GM19455 (cell line): ENCODE results near the gene PDE11A.

Experiments
- ATAC-seq: cut with Tn5 transposase; IDR thresholded peaks from one replicate; pipeline ENCODE4 v1.9.1; 2021; ENCODE audit not compliant: unreplicated experiment

Gene PDE11A

DNA sequence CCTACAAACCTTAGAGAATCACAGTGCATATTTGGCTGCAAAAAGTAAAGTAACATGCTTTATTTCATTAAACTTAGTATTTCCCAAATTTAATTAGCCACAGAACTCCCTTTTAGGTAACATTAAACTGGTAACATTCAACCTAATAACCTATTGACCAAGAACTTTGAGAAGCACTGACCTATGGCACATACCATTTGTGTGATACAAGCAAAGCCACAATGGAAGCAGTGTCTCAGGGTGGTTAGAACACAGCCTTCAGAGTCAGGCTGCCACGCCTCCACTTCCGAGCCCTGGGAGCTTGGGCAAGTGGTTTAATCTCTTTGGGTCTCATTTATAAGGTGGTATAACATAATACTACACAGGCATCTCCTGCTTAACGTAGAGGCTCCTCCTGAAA is 301.4 kb downstream of the PDE11A start:
- no peak for ATAC-seq

GRCh38 chr2:177767768-177768167 is 304.8 kb downstream of the PDE11A start:
- ATAC-seq, result no peak

DNA sequence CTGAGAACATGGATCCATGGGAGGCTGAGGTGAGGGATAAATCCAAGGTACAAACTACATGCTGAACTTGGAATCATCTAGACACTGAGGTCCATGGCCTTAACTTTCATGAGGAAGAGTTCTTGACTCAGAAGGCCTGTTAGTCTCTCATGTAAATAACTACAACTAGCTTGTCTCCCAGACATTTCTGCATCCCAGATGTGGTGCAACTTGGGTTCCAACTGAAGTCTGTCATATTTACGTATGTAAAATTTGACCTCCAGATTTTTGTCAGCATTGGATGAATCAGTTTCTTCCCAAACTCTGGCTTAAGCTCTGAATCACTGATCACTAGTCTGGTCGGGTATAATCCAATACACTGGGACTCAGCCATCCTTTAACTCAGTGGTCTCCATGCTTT is 306.9 kb downstream of the PDE11A start:
- ATAC-seq, result no peak

DNA sequence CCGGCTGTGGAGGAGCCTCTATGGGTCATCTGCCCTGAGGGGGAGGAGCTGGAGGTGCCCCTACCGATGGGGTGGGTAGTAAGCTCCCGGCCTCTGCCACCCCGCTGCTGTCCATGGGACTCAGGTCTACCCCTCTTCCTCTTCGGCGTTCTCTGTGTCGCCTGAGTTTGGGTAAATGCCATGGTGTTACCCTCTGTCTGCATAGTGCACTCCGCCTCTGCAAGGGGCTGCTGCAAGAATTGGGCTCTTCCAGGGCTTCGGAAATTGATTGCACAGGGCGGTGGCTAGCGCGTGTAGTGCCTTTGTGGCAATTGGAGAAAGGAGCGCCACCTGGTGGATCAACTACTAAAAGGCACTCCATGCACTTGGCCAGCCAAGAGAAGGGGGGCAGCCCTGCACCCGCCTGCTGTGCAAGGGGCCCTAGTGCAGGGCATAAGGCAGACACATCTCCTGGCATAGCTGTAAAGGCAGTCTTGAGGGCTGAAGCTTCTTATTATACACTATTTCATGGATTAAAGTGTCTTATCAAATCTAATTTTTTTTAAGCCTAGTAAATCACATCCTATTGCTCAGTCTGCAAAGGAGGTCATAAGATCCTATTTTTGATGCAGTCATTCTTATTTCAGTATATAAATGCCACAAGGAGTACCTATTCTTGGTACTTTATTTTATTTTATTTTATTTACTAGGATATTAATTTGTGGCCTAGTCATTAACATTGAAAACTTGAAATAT is 308.9 kb downstream of the PDE11A start:
- ATAC-seq, result peak; percentile 98

DNA sequence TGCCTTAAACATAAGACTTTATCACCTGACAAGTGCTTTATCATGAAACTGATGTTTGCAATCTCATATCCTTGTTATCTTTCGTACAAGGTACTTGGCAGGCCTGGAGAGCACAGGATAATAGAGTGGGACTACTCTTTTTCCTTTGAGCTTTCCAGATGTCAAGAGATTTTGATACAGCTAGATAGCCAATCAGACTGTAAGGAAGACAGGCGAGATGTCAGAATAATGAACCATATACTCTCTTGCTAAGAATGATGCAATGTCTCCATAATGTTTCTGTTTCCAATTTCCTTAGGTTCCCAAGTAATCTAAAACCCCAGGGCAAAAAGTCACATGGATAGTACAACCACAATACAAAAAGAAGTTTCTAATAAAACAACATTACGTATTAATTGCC is 313.1 kb downstream of the PDE11A start:
- no peak for ATAC-seq

DNA sequence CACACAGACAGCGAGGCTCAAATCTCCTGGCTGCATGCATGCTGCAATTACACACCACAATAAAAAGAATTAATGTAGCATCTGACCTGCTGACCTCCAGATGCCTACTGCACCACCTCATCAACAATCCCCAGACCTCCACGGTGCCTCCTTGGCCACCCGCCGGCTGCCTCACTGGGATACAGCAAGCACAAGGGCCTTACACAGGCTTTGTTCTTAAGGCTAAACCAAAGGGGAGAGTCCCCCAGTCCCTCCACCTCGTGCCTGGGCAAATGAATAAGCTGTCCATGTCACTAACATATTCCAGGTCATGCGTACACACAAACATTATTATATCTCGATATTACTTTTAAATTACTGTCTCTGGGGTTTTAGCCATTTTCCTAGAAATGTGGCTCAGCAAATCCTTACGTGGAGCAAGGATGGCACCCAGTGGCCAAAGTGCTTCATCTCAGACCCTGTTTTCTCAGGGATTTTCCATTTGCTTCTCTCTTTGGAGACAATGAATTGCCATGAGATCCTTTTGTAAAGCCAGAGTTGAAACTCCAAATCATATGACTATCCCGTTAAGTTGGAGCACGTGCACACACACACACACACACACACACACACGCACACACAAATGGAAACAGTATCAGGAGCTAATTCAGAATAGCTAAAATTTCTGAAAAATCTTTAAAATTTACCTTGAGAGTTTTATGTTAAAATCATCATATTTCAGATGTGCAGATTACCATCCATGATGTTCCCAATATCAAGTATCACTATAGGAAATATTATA is 313.8 kb downstream of the PDE11A start:
- ATAC-seq, result no peak

GRCh38 chr2:177756336-177756735 is 316.2 kb downstream of the PDE11A start:
- ATAC-seq, result no peak

DNA sequence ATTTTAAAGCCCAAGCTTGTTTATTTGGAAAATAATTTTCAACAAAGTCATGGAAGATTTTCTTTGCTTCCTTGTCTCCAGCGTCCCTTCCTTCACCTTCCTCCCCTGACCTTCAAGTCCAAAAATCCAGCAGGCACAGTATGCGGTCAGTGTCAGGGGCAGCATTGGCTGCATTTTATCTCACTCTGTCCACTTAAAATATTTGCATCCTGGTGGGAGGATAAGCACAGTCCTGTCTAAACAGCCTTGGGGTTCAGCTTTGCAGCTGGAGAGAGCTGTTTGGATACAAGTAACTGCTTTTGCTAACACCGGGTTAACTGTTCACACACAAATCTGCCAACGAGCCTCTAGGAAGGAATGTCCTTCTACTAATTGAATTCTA is 318.1 kb downstream of the PDE11A start:
- no peak for ATAC-seq

DNA sequence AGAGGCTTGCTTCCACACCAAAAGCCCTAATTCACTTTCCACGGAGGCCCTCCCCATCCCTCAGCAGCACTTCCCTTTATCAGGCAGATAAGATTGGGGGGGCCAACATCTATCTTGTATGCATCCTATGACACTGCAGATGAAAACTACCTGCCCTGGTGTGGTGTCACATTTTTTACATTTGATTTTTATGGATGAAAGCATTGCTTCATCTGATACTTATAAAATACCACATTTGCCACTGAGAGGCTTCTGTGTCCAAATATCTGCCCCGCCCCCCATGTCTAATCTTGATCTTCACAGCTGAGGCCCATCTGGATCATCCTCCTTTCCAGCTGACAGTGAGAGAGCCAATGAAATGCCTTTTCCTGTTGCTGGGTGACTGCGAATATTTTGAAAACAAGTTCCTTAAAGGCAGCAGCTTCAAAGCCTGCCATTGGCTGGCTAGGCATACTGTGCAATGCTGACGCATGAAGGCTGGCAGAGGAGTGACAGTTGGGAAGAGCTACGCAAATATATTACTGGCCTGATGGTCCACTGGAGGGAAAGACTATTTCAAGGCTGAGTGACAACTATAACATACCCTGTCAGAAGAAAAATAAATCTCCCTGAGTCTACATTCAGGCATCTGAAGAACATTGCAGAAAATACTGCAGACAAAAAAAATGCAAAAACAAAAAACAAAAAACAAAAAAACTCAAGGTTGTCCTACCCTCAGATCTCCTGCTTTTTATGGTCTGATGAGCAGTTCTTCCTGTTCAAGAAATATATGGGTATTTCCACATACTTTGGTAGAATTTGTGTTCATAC is 318.7 kb downstream of the PDE11A start:
- ATAC-seq, result no peak

- no peak for ATAC-seq
These were observed 324.2 kb downstream of the PDE11A start for GRCh38 chr2:177748360-177748759.

DNA sequence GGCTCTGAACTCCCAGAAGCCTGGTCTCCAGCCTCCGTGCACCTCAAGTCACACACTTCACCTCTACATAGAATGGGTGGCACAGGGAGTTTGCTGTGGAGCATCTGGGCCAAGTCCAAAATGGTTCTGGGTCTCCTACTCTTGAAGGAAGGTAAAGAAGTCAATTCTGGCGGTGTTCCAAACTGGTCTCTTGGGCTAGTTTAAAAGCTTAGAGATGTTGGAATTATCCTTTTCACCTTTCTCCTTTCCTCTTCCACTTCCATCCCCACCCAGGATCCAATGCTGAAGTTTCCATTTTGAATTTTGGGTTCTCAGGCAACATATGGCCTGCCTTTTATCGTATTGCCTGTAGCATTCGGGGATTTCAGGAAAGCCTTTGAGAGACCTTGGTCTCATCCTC is 325.2 kb downstream of the PDE11A start:
- ATAC-seq, result no peak

GRCh38 chr2:177746358-177746757 is 326.2 kb downstream of the PDE11A start:
- no peak for ATAC-seq

DNA sequence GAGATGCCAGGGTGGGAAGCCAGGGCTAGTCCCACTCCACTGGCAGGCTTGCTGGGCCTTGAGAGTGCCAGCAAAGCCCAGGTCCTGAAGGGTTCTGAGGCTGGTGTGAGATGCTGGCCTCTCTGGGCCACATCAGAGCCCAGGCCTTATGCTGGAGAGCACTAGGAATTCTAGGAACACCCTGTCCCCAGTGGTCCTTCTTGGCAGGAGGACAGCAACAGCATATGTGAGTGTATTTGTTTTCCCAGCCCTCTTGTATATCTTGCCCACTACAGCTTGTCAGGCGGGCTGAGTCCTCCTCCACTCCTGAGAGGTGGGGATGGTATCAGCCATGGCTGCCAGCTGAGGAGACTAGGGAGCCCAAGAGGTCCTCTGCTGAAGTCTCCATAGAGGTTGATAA is 327.0 kb downstream of the PDE11A start:
- ATAC-seq, result no peak

DNA sequence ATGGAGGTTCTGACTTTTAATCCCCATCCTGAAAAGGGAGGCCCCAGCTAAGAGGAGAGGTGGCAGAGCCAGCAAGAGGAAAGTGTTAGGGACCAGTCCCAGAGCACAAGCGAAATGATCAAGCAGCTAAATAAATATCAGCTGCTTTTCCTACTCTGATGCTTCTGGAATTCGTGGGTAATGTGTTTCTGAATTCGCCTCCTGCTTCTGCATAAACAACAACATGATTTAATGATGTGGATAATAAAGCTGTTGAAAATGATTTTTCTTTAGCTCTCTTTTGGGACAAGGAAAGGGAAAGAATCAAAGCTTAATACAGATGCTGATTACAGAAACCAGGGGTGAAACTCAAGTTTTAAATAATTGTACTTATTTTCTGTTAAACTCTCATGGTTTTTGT is 329.7 kb downstream of the PDE11A start:
- ATAC-seq, result no peak

- no peak for ATAC-seq
These were observed 330.7 kb downstream of the PDE11A start for GRCh38 chr2:177741866-177742265.

- ATAC-seq, result no peak
These were observed 331.9 kb downstream of the PDE11A start for GRCh38 chr2:177740700-177741099.

- no peak for ATAC-seq
These were observed 333.9 kb downstream of the PDE11A start for GRCh38 chr2:177738461-177739235.

- ATAC-seq, result no peak
These were observed 337.2 kb downstream of the PDE11A start for GRCh38 chr2:177735318-177735803.

DNA sequence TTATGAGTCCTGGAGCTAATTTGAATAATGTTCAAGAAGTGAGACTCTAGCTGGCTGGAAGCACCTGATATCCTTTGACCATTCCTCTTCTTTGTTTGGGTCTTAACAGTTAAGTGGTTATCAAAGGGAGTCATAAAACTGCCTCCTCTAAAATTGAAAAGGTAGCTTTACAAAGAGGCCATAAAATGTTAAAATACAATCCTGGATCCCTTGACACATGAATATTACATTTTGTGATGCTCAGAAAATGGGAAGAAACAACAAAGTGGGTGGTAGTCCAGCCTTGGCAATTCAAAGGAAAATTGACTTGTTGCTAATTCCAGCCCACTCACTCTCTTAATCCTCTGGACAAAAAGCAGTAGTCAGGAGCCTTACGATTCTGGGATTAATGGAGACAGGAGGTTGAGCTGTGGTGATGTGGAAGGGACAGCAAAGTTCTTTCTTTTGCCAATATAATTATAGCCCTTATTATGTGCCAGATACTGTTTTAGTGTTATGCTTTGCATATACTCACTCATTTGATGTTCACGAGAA is 339.2 kb downstream of the PDE11A start:
- no peak for ATAC-seq

DNA sequence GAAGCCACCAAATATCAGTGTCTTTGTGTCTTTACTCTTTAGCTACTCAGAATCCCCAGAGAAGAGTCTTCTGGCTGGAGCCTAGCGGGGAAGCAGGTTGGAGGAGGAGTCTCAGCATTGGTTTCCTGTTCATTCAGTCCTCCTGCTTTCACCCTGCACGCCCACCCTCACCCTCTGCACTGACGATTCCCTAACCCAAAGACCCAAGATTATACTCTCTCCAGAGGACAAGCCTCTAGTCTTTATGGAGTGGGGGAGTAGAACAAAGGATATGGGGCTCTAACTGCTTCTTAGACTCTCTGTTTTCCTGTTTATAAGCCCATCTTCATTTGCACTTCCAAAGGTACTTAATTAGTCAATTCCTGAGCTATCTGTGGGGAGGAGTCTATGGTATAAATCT is 341.2 kb downstream of the PDE11A start:
- no peak for ATAC-seq

GRCh38 chr2:177730792-177731191 is 341.8 kb downstream of the PDE11A start:
- ATAC-seq, result no peak
